Inflammatory macrophage treated with lipopolysaccharide for 4 hours (primary cell): ENCODE results near the gene PRPSAP1.
A peak's percentile ranks its signal among the peaks of the same experiment; 100 is the strongest.
"Not testable (repeated sequence)": the region's sequence is repeated elsewhere in the genome, so short reads cannot be mapped to it uniquely, and the experiment has no call there.

Experiments used
- DNase-seq: peaks from one replicate; pipeline ENCODE4 v3.0.0-alpha.2; 2020

The PRPSAP1 gene

DNA sequence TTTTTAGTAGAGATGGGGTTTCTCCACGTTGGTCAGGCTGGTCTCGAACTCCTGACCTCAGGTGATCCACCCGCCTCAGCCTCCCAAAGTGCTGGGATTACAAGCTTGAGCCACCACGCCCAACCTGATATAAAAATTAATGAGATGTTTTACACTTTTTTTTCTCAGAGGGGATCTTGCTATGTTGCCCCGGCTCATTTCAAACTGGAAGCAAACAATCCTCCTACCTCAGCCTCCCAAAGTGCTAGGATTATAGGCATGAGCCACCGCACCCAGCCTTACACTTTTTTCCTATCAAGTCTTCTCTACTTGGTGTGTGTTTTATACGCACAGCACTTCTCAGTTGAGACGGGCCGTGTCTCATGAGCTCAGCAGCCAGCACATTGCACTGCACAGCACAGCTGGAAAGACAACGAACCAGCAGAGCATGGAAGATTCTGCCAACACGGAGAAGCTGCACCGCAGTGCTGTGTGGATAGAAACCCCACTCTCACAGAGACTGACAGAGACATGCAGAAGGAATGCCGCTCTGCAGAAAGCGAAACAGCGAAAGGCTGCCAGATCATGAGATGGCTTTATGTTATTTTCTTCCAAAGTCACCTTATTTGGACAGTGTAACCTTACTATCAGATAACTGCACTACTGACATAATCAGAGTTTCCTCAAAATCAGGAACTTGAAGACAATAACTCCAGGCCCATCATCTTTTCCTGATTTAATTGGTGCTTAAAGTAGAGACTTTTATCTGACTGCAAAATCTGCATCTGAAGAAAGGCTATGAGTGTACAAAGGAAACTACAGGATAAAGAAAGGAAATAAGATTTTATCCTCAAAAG is 39.1 kb downstream of the PRPSAP1 start:
- no peak for DNase-seq

DNA sequence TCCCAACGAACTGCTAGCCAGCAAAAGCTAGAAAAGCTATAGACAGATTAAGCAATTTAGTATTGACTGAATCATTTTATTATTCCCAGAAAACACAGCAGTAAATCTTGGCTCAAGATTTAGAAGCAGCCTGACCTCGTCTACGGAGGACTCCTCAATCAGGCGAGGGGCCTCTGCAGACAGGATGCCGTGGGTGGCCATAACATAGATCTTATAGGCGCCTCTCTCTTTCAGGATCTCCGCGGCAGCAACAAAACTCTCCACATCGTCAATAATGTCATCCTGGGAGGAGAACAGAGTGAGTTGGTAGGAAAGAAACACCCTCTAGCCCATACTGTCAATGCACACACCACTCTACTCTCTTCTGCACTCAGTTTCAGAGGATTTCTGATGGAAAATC is 41.0 kb downstream of the PRPSAP1 start:
- DNase-seq, result no peak

DNA sequence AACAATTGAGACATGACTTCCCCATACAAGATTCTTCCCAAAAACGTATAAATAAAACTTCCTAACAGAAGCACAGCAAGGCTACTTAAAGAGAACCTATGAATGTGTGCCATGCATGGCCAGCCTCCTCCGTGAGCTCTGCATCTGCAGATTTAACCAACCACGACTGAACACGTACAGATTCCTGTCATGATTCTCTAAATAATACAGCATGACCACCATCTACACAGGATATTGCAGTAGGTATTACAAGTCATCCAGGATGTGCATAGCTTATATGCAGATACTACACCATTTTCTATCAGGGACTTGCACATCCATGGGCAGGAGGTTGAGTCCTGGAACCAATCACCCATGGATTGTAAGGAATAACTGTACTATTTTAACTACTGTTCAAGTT is 44.3 kb downstream of the PRPSAP1 start:
- DNase-seq, result no peak

DNA sequence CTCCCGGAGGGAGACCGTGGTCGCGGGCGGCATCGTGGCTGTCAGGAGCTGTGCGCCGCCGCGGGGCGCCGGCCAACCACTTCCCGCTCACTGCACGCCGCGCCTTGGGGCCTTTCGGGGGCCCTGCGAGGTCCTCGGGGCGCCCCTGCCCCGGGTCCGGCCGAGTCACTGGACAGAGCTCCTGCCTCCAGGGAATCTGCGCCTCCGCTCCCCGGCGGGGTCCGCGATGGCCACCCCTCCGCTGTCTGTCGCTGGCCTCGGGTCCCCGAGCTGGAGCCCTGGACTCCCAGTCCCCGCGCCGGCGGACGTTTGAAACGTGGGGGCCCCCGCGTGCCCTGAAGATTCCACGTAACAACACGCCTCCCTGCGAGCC is 45.8 kb downstream of the PRPSAP1 start, which contains the start of gene QRICH2:
Gene QRICH2 (minus strand): TSS at position 311 of the 373 bp plus-strand sequence. CDS start 278 bp downstream, at position 33.
- DNase-seq, result no peak

DNA sequence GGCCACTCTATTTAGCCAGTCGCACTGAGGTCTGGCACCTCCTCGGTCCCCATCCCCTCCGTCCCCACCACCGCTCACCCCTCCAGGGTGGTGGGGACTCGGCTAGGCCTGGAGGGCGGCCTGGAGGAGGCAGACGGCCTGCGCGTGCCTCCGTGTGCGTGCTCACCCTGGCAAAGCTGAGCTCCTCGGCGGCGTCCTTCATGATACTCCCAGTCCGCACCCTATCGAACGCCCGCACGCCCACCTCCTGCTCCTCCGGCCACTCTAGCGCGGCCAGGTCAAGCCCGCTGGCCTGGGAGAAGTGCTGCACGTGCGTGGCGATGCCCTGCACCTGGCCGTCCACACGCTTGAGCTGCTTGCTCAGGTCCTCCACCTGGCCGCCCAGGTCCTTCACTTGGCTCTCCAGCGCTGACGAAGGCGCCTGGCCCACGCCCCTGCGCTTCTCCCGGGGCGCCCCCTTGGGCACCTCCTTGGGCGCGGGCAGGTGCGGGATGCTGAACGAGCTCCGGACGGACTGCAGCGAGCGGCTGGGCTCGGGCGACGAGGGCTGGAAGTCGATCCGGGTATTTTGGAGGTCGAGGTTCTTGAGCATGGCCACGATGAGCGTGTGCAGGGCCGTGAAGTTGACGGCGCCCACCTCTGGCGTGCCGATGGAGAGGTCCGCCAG is 46.3 kb downstream of the PRPSAP1 start:
- no peak for DNase-seq

DNA sequence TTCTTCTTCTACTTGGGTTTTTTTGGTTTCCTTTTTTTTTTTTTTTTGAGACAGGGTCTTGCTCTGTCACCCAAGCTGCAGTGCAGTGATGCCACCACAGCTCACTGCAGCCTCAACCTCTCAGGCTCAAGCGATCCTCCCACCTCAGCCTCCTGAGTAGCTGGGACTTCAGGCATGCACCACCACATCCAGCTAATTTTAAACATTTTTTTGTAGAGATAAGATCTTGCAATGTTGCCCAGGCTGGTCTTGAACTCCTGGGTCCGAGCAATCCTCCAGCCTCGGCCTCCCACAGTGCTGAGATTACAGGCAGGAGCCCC is 48.6 kb downstream of the PRPSAP1 start:
- DNase-seq, result not testable (repeated sequence)

DNA sequence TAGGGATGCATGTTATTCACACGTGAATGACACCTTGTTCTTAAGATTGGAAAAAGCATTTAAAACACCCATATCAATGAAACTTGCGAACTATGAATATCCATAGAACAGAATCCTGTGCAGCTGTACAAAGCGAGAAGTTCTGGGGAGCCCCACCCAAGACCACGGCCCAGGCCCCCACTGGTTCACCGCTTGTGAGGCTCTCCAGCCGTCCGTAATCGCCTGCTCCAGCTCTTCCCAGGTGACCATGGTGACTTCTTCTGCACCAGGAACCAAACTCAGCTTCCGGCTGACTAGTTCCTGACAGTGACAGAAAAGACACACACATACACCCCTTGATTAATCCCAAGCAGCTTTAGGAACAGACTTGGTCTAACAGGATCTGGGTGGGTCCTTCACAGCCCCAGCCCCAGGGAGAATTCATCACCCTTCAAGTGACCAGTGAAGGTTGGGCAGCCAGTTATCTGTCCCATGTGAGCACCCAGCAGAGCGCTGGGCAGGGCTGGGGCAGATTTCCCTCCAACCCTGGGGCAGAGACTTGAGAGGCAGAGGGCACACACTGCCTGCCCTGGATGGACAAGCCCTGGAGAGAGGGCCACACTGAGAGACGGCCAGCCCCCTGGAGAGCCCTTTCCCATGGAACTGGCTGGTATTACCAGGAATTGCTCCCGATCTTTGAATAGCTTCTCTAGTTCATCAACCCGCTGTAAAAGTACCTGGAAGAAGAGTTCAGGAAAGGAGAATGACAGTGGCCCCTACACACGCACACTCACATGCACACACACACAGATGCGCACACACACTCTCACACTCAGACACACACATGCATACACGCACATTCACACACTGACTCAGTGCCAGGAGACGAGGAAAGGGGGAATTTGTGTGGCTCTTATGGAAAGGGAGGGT is 49.2 kb downstream of the PRPSAP1 start:
- DNase-seq, result no peak

DNA sequence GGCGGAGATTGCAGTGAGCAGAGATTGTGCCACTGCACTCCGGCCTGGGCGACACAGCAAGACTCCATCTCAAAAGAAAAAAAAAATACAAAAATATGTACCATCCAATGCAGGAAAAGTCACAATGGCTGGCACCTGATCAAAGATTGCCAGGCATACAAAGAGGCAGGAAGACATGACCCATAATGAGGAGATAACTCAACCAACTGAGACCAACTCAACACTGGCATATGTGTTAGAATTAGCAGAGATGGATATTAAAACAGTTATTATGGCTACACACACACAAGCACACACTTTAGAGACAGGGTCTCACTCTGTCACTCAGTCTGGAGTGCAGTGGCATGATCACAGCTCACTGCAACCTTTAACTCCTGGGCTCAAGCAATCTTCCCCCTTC is 56.3 kb downstream of the PRPSAP1 start:
- no peak for DNase-seq

DNA sequence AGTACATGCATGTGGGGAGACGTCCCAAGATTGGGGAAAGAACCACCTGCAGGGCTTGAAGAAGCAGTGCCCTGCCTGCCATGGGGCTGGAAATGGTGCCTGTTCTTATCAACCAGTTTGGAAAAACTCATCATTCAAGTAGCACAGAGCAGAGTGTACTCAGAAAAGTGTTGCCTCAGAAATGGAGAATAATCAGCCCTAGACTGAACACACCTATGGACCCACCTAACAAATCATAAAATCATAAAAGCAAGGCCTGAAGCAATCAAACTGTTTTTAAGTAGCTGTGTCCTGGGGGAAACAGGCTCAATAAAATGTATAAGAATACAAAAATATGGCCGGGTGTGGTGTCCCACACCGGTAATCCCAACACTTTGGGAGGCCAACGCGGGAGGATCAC is 56.8 kb downstream of the PRPSAP1 start:
- DNase-seq, result no peak

DNA sequence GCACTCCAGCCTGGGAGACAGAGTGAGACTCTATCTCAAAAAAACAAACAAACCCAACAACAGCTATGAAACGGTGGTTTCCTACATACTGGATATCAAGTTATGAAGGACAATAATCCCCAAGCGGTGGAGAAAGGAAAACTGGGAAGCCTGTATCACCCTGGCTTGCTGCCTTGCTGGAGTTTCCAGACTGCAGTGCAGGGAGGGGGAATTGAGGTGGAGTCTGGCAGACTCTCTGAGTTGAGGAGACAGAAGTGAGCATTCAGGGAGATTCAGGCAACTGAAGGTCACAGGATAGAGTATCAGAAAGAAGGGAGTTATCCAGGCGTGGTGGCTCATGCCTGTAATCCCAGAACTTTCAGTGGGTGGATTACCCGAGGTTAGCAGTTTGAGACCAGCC is 57.5 kb downstream of the PRPSAP1 start:
- no peak for DNase-seq

DNA sequence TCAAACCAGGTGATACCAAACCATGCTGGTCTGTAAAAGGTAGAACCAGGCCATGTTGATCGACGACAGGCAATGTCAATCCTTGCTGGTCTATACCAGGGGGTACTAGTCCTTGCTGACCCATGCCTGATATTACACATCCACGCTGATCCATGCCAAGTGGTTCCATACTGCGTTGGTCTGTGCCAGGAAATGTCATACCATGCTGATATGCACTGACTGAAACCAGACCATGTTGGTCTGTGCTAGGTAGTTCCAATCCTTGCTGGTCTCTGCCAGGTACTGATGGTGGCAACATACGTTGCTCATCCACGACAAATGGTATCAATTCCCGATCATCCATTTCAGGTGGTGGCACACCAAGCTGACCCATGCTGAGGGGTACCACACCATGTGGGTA is 60.6 kb downstream of the PRPSAP1 start:
- DNase-seq, result no peak

DNA sequence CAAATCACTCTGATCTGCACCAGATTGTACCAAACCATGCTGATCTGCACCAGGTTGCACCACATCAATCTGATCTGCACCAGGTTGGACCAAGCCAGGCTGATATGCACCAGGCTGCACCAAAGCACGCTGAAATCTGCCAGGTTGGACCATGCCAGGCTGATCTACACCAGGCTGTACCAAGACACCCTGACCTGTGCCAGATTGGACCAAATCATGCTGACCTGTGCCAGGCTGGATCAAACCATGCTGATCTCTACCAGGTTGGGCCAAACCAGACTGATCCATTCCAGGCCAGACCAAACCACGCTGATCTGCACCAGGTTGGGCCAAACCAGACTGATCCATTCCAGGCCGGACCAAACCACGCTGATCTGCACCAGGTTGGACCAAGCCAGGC is 61.1 kb downstream of the PRPSAP1 start:
- no peak for DNase-seq

DNA sequence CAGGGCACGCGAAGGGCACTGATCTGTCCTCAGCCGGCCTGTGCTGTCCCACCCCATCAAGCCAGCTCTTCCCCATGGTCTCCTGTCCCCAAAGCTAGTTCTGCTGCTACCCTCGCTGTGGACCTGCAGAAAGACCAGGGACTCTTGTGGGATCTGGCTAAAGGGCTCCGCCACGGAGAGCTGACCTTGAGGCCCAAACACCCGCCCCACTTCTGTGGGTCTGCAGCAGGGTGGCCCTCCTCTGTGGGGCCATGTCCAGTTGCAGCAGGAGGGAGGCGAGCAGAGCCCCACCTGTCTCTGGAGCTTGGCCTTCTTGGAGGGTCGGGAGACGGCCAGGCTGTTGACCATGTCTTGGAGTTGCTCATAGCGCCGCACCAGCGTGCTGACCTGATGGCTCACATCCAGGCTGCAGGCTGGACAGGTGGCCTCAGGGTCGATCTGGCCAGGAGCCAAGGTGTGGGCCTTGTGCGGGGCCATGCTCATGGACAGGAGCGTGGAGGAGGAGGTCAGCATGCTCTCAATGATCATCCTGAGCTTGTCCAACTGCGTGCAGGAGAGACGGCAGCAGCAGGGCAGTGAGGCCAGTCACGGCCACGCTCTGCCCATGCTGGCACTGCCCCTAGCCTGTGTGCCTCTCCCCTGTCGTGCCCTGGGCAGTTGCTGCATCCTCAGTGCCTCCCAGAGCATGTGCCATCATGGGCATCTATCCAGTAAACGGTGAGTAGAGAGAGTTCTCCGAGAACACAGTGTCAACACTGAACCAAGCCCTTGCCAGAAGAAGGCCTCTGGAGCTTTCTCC is 71.9 kb downstream of the PRPSAP1 start:
- DNase-seq, result no peak

DNA sequence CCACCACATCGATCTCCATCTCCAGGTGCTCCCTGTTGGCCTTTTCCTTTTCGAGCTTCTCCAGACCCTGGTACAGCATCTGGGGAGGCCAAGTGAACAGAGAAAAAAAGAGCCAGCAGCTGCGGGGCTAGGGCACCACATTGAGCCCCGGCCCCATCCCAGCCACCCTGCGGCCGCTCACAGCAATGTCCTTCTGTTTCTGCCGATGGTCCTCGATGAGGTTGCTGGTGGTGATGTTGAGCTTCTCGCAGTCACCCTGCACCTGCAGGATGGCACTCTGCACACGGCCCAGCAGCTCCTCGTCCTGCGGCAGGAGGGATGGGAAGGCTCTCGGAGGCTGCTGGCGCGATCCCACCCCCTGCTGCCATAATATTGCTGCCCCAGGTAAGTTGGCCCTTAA is 73.1 kb downstream of the PRPSAP1 start:
- DNase-seq, result no peak

DNA sequence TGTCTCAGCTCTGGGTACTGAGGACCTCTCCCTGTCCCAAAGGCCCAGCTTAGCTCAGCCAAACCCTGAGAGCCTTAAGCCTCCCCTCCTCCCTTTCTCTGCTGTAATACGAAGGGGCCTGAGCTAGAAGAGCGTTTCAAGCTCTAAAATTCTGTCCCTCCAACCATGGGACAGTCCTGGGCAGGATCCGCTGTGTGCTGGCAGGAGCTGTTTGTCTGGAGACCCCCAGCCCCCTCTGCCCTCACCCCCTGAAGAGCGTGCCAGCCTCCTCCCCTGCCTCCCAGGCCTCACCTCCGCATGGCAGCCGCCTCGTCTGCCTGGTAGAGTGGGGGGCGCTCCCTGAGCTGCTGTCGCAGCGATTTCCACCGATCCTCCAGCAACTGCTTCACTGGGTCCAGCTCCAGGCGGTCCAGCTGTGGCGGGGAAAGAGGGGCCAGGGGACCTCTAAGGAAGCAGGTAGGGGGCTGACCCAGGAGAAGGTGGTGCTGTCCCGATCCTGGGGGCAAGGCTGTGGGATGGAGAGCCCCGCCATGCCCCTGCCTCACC is 73.9 kb downstream of the PRPSAP1 start:
- no peak for DNase-seq

DNA sequence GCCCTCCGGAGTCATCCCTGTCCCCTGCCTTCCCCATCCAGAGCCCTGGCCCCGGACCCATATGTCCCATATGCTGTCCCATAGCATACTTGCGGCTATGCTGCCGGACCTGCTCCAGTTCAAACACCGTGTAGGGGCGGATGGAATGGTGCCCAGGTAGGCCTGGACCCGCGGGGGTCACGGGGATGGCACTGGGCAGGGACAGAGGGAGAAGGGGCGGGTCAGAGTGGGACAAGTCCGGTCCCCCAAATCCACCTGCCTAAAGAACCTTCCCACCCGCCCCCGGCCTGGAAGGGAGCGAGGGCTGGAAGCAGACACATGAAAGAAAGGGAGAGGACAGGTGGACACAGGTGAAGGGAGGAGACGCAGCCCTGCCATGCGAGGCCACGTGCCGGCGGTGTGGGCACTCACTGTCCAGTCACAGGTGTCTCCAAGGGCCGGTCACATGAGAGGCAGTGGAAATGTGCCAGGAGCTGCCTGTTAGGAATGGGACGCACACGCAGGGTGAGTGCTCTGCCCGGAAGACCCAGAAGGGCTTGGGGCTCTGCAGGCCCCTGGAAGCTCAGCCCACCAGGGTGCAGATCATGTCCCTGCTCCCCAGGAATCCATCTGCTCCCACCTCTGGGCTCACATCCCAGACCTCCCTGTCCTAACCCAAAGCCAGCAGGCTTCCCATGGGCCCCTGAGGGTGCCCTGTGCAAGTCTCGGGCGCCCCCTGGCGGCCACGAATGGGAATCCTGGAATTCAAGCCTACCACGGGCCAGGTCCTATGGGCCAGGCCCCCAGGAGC is 74.6 kb downstream of the PRPSAP1 start:
- DNase-seq, result peak; percentile 81

DNA sequence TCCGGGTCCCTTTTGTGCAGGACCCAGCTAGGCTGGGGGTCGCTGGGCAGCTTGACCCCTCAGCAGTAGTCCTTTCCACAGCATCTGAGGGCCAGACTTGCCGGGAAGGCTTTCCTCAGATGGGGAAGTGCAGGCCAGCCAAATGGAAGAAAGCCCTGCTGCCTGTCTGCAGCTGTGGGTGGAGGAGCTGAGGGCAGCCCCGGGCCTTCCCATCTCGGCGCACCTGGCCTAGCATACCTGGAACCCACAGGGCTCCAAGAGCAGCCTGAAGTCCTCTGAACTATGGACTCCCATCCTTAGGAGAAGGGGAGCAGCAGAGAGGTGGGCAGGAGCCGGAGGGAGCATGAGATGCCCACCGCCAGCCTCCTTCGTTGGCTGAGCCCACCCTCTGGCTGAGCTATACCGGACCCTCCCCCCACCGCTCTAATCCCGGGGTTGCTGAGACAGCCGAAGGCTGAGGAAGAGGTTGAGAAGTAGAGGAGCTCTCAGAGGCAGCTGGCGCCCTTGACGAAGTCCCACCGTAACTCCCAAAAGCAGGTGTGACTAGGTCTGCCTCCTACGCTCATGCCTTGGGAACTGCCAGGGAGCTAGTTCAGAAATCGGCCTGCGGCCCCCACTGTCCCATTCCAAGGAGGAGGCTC is 75.3 kb downstream of the PRPSAP1 start:
- no peak for DNase-seq

DNA sequence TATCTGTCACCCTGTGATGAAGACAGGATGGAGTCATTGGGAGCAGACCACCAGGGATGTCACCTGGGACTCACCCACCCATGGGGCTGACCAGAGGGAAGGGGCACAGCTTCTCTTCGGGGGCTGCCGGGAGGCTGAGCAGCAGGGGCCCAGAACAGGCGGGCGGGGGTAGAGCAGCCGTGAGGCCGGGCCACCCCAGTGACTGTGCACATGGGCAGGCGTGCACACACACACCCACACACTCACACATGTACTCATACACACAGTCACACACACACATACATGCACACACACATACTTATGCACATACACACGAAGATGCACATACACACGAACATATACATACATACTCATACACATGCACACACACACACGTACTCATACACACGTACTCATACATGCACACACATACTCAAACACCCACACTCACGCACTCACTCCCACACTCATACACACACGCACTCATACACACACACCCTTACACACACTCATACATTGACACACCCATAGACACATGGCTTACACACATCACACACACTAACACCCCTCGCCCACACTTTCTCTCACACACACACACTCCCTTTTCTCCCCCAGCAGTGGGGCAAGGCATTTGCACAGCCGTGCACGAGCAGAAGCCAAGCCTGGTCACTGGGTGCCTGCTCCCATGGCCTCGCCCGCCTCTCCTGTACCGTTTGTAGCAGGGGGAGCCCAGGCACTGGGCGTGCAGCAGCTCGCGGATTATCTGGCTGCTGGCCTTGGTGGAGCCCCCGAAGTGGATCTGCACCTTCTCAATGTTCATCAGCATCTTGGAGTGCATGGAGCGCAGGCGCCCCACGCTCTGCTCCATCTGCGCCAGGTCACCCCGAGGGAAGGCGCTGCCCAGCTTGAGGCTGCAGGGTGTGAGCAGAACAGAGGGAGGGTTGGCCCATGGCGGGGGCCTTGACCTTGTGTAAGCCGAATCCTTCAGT is 76.1 kb downstream of the PRPSAP1 start:
- DNase-seq, result no peak

DNA sequence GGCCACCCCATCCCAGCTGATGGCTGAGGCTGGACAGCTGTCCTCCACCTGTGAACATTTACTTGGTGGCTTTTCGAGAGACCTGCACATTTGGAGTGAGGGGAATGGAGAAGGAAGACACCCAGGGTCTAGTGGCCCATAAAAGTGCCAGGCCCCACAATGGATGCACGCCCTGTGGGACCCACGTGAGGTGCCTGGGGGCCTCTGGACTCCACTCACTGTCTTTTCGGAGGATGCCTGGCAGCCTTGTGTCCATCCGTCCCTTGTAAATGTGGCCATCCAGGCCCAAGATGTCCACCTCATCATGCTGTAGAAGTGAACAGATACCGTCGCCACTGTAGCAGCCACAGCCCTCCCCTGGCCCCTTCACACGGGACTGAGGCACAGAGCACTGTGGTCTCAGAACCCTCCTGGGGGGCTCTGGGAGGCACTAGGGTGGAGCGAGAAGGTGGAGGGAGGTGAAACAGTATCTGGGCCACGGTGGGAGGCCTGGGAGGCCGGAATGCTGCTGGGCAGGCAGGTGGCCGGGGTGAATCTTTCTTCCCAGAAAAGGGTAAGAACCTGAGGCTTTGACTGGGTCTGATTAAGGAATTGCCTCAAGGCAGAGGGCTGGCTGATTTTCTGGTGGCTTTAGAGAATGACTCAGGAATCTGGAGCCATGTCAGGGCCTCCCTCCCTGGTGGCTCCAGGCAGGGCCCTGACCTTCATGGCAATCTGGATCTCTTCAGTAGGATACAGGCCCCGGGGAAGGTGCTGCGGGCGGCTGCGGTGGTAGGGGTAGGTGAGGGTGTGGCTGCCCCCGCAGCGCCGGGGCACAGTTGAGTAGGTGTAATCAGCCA is 77.0 kb downstream of the PRPSAP1 start:
- no peak for DNase-seq
